Keratinocyte (primary cell): Measurements from ENCODE around the gene ZFYVE26.

Source experiments
- EZH2 ChIP-seq: IDR thresholded peaks from one replicate; pipeline ENCODE4 v1.6.1; 2012; ENCODE audit warnings: inconsistent platforms, mild to moderate bottlenecking, low read length, moderate library complexity
- TF ChIP-seq, protein P1 (sequence below), 3 experiments: IDR thresholded peaks in 1 of 3; conservative IDR thresholded peaks in 1 of 3; optimal IDR thresholded peaks in 1 of 3; 2 replicates in 2 of 3; 3 replicates in 1 of 3; pipeline versions ENCODE3 to v1.5.1; 2011; ENCODE audit warnings: low read length in 3 of 3, mild to moderate bottlenecking in 3 of 3, moderate library complexity in 2 of 3, control low read depth in 1 of 3, inconsistent platforms in 1 of 3; ENCODE audit not compliant: insufficient read depth in 2 of 3; ENCODE audit errors: extremely low read depth in 1 of 3

DNA sequence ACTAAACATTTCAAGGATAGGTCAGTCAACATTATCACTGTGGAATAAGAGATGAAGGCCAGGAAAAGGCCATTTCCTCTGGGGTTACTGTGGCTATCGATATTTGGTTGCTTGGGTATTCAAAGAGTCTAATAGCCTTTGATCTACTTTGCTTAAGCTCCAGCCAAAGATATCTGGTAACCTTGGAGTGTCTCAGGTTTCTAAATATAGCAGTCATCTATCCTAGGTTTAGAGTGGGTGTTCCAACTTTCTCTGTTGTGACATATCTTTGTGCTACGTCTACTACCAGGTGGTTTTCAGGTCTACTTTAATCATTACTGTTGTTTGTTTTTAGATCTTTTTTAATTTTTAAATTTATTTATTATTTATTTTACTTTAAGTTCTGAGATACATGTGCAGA is 72.3 kb downstream of the ZFYVE26 start:
- TF ChIP-seq, protein P1, sequence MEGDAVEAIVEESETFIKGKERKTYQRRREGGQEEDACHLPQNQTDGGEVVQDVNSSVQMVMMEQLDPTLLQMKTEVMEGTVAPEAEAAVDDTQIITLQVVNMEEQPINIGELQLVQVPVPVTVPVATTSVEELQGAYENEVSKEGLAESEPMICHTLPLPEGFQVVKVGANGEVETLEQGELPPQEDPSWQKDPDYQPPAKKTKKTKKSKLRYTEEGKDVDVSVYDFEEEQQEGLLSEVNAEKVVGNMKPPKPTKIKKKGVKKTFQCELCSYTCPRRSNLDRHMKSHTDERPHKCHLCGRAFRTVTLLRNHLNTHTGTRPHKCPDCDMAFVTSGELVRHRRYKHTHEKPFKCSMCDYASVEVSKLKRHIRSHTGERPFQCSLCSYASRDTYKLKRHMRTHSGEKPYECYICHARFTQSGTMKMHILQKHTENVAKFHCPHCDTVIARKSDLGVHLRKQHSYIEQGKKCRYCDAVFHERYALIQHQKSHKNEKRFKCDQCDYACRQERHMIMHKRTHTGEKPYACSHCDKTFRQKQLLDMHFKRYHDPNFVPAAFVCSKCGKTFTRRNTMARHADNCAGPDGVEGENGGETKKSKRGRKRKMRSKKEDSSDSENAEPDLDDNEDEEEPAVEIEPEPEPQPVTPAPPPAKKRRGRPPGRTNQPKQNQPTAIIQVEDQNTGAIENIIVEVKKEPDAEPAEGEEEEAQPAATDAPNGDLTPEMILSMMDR (optimal IDR thresholded peaks at IDR 0.05 in 1 of 3, IDR thresholded peaks at IDR 0.05 in 1 of 3, conservative IDR thresholded peaks at IDR 0.05 in 1 of 3; ENCODE audit: extremely low read depth in 1 of 3, insufficient read depth in 2 of 3, low read length in 3 of 3): no peak
- TF ChIP-seq EZH2: no peak
